Activated effector memory CD4-positive, alpha-beta T cell treated with Interleukin-2 at 50 U/mL for 16 hours (primary cell): Measurements from ENCODE around the gene ENG.

ENCODE experiments used
- DNase-seq: peaks from one replicate; pipeline ENCODE4 v3.0.0-alpha.2; 2020

Gene ENG

DNA sequence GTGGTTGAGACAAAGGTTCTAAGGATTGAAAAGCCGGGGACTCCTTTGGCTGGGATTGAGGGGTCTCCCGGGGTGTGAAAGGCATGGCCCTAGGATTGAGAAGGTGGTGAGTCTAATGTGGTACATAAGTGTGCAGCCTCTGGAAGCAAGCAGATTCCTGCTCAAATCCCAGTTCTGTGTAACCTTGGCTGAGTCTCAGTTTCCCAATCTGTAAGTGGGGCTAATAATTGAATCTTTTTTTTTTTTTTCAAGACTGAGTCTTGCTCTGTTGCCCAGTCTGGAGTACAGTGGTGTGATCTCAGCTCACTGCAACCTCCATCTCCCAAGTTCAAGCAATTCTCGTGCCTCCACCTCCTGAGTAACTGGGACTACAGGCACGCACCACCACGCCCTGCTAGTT, 81.9 kb downstream of the ENG start:
- DNase-seq, result no peak

DNA sequence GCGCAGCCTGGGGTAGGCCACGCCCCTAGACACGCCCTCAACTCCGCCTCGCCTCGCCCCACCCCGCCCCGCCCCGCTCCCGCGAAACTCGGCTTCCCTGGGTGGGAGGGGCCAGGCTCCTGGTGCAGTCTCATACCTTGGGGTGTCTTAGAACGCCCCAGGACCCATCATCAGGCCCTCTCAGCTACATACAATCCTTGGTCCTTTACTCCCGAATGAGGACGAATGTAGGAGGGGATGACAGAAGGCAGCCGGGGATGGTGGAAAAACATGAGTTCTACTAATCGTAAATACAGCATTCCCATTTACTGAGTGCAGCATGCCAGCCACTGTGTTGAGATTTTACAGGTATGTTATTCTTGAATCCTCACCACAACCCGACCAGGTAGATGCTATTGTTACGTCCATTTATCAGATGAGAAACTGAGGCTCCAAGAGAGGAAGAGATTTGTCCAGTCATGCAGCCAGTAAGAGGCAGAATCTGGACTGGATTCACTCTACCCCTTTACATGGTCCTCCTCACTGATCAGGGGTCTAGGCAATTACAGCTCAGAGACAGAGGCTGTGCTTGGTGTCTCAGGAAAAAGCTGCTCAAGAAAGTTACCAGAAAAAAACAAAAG, 82.8 kb downstream of the ENG start:
- no peak for DNase-seq

DNA sequence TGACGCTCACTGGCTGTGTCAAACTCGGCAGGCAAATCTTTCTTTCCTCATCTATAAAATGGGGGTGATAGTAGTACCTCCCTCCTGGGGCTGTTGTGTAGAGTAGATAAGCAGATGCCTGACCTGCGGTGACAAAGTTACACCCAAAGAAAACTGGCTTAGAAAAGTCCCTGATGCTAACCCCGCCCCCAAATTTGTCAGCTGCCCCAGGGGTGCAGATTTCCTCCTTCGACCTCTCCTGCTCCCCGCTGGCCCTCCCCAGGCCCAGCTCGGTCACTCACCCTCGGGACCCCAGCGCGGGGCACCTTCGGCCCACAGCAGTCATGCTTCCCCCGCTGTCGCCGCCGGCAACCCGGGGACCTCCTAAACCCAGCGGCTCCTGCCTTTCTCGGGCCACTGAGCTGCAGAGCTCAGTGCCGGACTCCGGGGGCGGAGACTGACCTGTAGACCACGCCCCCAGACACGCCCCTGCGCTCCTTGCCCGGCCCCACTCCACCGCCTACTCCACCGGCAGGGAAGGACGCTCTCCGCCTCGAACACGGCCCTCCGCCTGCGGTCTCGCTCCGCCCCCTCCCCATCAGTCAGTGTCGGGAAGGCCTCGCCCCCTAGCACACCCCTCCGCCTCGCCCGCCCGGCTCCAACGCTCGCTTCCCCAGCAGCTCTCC, 83.4 kb downstream of the ENG start:
- DNase-seq, result peak; percentile 94

DNA sequence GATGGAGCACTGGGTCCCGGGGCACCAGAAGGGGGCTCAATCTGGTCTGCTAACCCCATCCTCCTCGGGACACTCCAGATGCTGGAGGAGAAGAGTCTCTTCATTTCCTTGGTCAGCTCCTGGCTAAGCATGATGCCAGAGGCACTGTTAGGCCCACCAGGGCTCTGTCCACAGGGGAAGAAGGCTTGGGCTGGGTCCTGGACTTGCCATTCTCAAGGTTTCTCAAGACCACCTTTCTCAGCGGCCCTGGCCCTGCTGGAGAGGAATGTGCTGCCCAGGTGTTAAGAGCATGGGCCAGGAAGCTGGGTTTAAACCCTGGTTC, 83.9 kb downstream of the ENG start:
- DNase-seq, result no peak

DNA sequence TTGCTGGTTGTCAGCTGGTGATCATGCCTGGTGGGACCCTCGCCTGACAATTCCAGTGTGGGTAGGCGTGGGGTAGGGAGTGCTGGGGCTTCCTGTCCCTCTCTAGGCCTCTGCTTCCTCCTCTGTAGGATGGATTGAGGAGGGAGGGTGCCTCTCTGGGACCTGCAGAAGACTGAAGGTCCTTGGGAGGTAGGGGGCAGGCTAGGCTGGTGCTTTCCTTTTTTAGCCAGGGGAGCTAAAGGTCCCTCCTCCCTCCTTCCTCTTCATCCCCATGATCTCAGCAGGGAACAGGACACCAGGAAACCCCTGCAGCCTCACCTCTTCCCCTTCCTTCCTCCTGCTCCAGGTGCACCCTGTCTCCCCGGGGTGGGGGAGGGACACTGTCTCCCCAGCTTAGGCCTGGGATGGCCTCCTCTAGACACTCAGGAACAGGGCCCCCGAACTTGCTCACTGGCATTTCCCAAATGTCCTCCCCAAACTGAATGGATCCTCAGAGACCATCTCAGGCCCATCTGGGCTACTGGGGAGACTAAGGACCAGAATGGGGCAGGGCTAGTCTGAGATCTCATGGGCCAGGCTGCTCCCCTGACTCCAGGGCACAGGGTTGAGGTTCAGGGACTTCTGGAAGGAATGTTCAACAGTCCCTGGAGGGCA, 84.4 kb downstream of the ENG start:
- no peak for DNase-seq

DNA sequence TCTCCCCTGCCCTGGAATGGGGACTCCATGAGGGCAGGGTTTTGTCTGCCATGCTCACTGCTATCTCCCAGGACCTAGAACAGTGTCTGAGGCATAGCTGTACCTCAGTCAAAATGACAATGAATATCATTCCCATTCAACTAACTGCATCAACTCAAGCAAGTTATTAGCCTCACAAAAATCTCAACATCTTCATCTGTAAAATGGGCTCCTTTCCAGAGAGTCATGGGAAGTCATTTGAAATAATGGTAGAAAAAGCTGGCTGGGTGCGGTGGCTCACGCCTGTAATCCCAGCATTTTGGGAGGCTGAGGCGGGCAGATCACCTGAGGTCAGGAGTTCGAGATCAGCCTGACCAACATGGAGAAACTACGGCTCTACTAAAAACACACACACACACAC, 85.4 kb downstream of the ENG start:
- no peak for DNase-seq

DNA sequence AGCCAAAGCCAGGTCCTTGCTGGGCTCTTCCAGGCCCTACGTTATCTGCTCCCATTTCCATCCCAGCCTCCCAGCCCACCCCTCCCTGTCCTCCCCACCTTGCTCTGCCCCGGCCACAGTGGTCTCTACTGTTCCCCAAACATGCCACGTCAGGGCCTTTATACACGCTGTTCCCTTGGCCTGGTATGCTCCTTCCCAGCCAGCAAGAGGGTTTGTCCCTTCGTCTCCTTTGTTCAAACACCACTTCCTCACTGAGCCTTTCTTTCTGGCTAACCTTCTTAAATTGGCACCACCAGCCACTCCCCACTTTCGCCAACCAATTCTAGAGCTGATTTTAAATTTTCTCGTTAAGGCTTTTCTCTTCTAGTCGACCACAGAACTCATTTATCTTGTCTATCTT, 85.8 kb downstream of the ENG start:
- DNase-seq, result no peak

DNA sequence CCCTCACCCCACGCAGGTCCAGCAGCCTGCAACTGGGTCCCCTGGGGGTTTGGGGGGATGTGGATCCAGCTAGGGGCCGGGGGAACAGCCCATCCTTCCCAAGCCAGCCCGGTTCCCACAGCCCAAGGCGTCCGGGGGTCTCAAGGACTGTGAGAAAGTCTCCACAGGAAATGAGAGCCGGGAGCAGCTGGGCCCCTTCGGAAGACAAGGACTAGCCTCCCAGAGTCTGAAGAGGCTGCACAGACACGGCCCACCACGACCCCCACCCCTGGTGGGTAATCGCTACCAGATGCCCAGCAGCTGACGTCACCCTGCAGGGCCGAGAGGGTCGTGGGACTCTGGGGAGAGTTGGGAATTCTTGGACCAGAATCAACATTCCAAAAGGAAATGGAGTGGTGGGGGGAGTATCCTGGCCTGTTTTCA, 86.5 kb downstream of the ENG start:
- DNase-seq, result no peak

DNA sequence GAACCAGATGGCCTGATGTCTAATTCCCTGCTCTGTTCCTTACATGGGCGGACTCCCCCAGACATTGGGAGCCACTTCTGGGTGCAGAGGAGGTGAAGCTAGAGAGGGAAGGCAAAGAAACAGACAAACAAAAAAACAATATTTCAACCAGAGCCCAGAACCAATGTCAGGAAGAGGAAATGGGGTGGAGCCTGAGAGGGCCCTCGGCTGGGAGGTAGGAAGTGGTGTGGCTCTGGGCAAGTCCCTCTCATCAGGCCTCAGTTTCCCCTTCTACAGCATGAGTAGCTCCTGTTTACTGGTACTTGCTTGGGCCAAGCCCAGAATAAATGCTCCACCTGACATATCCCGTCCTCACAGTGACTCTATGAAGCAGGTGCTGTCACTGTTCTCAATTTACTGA, 87.0 kb downstream of the ENG start:
- DNase-seq, result no peak

DNA sequence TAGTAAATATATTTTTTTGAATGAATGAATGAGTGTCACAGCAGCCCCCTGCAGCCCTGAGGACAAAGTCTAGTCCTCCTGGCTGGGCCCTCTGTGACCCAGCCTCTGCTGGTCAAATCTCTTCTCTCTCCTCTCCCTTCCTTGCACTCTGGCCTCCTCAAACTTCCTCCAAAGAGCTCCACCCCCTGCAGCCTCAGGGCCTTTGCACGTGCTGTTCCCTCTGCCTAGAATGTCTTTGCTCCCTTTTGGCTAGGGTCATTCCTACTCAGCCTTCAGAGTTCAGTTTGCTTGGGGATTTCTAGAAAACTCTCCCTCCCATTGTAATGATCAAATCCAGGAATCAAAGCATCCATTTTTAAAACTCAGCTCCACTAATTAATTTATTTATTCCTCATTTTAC, 89.0 kb downstream of the ENG start:
- DNase-seq, result no peak
